Measurements from ENCODE around the gene FRMD4B.
"Not testable (repeated sequence)": the region's sequence is repeated elsewhere in the genome, so short reads cannot be mapped to it uniquely, and the experiment has no call there.

The FRMD4B gene

DNA sequence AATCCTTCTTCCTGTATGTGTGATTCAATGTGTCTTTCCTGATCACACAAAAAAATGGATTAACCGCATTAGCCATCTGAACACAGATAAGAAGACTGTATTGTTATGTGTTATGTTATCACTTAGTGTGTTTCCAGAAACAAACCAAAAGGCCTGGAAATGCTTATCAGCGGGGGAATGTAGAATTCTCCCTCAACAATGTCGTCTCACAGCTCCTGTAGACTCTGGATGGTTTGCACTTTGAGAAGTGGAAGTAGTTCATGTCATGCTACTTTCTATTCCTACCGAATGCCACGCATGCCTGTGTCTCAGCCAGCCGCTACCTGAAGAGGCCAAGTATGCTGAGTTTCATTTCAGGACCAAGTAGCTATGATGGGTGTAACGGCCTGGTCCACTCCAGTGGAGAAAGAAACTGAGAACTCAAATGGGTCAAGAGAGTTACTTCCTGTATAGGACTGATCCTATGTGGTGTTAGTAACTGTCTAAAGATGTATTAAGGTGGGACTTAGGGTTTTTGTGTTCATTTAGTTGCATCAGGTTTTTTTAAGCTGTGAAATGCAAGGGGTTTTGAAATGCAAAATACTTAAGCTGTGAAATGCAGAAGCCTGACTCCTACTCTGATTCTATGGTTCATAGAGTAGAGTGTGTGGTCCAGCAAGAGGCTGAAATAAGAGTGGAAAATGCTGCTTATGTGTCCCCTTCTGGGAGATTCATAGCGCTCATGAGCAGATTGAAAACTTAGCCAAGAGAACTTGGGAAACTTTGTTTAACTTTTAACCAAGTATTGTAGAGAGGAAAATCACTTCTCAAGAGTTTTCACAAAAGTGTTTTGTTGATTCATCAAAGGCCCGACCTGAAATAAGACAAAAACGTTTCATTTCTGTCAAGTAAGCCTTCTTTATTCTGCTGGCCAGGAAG lies 145.0 kb downstream of the FRMD4B start:
- no peak for DNase-seq

DNA sequence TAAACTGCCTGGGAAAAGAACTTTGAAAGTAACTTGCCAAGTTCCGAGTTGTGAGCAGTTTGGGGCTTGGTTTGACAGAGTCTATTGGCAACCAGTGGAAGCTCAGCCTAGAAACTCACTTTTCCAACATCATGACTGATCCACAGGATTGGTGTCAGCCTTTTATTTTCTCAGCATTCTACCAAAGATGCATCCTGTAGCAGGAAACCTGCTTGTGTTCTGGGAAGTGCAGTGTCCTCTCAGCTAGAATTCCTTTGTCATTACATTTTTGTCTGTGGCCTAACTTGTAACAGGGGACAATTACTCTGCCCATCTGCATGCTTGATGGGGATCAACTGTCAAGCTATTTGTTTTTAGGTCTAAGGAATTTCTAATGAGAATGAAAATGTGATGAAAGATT lies 146.8 kb downstream of the FRMD4B start:
- DNase-seq, result no peak

GRCh38 chr3:69236812-69237707 lies 148.8 kb downstream of the FRMD4B start:
- DNase-seq, result no peak

- DNase-seq, result no peak
Measured at GRCh38 chr3:69235882-69236281, 150.0 kb downstream of the FRMD4B start.

- not testable (repeated sequence) for DNase-seq
Measured at GRCh38 chr3:69235227-69235626, 150.7 kb downstream of the FRMD4B start.

DNA sequence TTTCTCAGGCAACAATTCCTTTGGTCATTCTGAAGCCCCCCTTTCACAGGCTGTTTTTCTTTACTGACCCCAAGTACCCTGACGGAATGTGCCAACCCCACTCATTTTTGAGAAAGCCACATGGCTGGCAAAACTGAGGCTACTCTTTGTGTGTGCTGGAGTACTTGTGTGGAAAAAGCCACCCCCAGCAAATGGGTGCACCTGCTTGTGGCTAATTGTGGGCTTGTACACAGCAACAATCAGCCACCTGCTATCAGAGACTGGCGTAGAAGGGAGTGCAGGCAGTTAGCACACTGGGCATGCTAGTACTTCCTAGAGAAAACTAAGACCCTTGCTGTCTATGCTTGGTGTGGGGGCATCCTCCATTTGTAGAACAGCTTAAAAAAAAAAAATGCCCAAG lies 153.4 kb downstream of the FRMD4B start:
- DNase-seq, result no peak

GRCh38 chr3:69231929-69232440 lies 153.9 kb downstream of the FRMD4B start:
- no peak for DNase-seq

DNA sequence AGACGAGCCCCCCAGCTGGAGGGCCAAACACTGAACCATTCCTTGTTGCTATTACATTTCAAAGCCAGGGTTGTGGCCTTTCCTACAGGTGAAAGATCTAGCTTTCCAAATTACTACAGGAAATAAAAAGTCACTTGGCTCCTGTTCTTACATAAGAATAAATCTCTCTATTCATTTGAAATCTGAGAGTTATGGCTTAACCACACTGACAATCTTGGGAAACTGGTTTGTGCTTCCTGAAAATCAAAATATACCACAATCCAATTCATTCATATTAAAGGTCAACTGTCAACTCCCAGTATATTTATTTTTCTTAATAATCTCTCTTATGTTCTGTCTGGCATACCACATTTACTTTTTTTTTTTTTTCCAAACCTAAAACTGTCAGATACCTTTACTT lies 159.8 kb downstream of the FRMD4B start:
- no peak for DNase-seq

- no peak for DNase-seq
Measured at GRCh38 chr3:69219101-69219708, 166.7 kb downstream of the FRMD4B start.

GRCh38 chr3:69218079-69218478 lies 167.8 kb downstream of the FRMD4B start:
- no peak for DNase-seq

GRCh38 chr3:69216981-69217380 lies 168.9 kb downstream of the FRMD4B start:
- DNase-seq, result no peak

DNA sequence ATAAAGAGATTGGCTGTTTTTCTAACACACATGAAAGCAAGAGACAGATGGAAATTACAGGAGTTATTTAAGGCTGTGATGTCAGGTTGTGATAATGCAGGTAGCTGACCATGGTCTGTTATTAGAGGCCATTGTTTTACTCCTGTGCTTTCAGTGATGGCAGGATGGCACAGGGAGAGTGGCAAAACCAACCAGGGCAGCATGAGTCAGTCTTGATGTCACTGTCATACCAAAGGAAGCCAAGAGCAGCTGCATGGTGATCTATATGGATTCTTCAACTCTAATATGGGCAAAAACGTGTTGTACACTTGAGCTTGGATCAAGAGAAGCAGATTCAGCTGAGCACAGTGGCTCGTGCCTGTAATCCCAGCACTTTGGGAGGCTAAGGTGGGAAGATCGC lies 171.6 kb downstream of the FRMD4B start:
- DNase-seq, result no peak

DNA sequence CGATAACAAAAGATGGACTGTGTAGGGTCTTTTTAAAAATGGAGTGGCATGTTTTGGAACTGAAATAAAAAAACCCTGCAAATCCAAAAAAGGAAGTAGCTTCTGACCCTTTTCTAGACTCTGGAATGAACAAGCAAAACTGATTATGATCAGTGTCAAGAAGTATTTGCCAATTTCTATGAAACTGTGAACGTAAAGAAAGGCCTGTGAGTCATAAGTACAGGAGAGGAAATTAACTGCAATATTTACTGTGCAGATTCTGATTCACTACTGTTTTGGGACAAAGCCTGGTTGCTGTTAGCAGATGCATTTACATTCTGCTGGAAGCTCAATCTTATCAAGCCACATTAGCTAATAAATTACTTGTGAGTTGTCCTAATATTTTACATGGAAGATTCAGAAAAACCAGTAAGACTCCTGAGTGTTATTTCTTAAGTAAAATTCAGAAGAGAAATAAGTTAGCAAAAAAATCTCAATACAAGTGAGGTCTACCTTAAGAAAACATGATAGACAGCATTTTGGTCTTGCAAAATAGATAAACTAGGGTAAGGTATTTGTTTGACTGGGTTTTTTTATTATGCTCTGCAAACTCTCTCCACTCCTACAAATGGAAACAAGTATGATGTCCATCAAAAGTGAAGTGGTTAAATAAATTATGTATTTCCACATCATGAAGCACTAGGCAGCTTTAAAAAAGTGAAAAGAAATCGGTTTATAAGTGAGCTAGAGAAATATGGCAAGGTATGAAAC lies 173.3 kb downstream of the FRMD4B start:
- DNase-seq, result no peak

DNA sequence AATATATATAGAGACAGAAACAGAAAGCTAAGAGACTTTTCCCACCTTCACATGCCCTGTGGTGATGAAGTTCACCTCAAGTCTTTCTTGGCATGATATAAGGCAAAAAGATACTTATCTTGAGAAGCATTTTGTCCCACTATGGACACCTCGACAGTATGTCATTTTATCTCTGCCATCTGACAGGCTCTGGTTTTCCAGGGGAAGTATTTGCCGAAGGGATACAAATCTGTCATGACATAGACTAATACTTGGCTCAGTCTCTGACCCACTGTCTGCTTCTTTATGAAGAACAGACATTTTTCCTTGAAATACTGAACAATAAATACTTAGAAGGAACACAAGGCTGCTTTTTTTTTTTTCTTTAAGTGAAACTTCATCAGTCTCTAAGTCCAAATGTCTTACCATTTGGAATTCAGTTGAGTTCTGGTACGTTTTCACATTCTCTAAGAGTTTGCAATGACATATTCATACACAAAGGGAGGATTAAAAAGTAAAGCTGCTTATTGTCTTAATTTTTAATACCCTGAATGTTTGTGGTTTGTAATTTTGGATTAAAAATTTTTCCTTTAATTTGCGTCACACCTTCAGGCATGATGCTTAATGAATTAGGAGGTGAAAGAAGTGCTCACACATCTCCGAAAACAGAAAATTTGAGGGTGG lies 175.7 kb downstream of the FRMD4B start:
- DNase-seq, result no peak

DNA sequence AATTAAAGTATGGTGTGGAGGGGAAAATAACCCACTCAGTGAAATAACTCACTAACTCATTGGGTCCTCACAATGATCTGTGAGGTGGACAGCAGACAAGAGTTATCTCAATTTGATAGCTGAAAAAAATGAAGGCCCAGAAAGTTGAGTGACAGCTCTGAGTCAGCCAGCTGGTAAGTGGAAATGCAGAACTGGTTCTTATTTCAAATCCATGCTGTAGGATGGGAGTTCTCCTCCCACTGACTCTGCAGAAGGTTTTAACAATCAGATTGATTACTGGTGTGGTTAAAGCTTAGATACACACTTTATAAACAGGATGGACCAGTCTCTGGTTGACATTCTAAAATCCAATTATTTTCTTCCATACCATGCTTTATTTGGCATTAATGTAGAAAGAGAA lies 176.5 kb downstream of the FRMD4B start:
- no peak for DNase-seq

DNA sequence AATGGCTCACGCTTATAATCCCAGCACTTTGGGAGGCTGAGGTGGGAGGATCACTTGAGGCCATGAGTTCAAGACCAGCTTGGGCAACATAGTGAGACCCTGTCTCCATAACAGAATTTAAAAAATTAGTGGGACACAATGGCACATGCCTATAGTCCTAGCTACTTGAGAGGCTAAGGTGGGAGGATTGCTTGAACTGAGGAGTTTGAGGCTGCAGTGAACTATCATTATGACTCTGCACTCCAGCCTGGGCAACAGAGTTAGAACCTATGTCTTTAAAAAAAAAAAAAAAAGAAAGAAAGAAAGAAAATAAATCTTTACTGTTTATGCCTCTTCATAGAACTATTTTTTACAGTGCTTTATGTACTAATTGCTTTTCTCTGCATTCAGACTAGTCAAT lies 178.9 kb downstream of the FRMD4B start:
- no peak for DNase-seq

DNA sequence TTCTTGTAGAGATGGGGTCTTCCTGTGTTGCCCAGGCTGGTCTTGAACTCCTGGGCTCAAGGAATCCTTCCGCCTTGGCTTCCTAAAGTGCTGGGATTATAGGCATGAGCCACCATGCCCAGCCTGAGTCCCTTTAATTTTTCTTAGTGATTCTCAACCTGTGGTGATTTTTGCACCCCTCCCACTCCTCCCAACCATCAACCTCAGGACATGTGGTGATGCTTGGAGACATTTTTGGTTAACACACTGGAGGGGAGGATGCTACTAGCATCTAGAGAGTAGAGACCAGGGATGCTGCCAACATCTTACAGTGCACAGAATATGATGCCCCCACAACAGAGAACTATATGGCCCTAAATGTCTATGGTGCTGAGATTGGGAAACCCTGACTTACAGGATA lies 180.5 kb downstream of the FRMD4B start:
- no peak for DNase-seq

DNA sequence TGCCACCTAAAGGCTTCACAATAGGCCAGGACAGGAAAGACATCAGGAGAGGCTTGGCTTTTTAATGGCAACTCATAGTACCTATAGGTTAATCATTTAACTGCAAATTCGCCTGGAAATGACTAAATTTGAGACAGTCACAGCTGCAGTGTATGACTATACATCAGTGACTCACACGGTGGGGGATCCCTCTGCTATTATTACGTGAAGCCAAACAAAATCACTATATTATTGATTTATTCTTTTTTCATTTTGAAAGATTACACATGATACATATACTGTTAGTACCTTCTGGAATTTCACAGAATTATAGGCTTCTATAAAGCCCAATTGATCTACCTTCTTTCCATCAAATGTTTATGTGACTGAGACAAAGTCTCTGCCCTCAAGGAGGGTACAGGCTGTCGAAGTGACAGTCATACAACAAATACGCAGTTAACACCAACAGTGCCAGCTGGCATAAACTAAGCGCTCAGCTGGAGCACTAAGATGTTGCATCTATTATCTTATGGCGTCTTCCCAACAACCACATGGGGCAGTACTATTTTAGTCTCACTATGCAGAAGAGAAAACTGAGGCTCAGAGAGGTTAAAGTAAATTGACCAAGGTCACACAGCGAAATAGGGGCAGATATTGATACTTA lies 181.5 kb downstream of the FRMD4B start:
- no peak for DNase-seq

DNA sequence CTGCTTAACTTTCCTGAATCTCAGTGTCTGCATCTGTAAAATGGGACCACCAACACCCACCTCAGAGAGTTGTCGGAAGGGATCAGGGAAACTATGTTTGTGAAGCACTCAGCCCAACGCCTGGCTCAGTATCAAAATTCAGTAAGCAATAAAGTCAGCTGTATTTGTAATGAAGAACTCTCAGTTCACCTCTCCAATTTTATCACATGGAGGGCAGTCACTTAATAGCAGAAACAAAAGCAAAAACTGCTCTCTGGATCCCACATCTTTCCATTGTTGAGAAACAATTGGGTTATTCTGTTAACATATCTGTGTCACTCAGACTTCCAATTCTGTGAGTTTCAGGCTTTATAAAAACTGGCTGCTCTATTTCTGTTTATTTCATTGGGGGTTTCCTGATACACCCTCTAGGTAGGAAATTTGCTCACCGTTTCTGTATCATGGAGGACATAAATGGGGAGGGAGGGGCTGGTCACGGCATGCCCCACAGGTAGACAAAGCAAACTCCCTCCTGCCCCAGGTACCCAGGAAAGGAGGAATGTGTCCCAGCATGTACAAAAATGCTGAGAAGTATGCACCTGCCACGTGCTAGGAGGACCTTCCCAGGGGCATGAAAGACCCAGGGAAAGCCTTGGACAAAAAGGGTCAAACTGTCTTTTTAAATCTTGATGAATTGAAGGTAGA lies 182.1 kb downstream of the FRMD4B start:
- no peak for DNase-seq

GRCh38 chr3:69201658-69202057 lies 184.2 kb downstream of the FRMD4B start:
- no peak for DNase-seq

All from NCI-H1694 (cell line).